ENCODE data around the gene QSOX2. TPM values are rescaled to one million over a fixed set of nuclear protein-coding genes. Genes with fewer than 3 reads are reported as not detected.

The QSOX2 gene
- total RNA-seq, 3 donors from 2014 or later (not counting 1 experiment from before 2014, with no cell fraction given), result 10.8 to 16.7 (median 16.6) TPM

DNA sequence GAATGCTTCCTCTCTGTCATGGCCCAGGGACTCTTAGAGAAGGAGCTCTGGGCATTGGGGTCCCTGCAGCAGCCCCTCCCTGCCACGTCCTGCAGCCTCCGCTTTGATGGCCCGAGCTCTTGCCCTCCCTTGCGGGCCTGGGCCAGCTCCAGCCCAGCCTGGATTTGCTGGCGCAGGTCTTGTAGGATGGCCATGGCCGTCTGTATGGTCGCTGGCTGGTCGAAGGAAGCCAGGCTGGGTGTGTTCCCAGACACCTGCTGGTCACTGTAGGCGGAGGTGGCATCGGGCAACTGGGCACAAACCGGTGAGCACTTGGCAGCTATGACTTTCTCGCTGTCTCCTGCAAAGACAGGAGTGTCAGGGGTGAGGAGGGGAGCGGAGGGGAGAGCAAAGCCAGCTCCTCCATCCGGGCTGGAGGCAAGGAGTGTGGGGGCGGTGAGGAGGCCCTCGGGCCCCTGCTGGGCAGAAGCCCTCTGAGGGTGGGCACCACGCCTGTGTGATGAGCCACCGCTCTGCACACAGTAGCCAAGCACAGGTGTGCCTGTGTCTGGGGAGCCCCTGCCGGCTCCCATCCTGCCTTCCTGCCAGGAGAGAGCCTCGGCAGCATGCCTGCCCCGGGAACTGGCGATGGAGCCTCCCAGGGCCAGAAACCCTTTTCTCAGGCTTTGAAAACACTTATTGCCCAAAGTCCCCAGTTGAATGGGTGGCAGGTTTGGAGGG is 45.9 kb upstream of the QSOX2 start:
- ATAC-seq (no peak), DNase-seq (no peak)
- H3K4me1 Mint-ChIP-seq, result no peaks in the 10 kb centered on the region
- H3K27me3 ChIP-seq (ENCODE audit: control insufficient read depth, insufficient read depth, low read length), result no peaks in the 10 kb centered on the region
- no peak overlapping the region for H3K27ac Mint-ChIP-seq
- no peaks in the 10 kb centered on the region for H3K9me3 Mint-ChIP-seq
- no peaks in the 10 kb centered on the region for H3K4me1 ChIP-seq (ENCODE audit: control insufficient read depth, insufficient read depth, low read length)
- TF ChIP-seq, protein P1, sequence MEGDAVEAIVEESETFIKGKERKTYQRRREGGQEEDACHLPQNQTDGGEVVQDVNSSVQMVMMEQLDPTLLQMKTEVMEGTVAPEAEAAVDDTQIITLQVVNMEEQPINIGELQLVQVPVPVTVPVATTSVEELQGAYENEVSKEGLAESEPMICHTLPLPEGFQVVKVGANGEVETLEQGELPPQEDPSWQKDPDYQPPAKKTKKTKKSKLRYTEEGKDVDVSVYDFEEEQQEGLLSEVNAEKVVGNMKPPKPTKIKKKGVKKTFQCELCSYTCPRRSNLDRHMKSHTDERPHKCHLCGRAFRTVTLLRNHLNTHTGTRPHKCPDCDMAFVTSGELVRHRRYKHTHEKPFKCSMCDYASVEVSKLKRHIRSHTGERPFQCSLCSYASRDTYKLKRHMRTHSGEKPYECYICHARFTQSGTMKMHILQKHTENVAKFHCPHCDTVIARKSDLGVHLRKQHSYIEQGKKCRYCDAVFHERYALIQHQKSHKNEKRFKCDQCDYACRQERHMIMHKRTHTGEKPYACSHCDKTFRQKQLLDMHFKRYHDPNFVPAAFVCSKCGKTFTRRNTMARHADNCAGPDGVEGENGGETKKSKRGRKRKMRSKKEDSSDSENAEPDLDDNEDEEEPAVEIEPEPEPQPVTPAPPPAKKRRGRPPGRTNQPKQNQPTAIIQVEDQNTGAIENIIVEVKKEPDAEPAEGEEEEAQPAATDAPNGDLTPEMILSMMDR (IDR thresholded peaks at IDR 0.05), result no peak
- no peaks in the 10 kb centered on the region for H3K27me3 Mint-ChIP-seq (ENCODE audit: low read depth in 2 of 2)
- WGBS (ENCODE audit: insufficient coverage), result 95% methylated on average over 22 of the region's 22 CpGs
- no peak overlapping the region for H3K27ac ChIP-seq (ENCODE audit: low read length)
- intact Hi-C loops (cut with micrococcal nuclease), result no loop called here
- H3K36me3 ChIP-seq (ENCODE audit: control insufficient read depth, insufficient read depth, low read length), result no peaks in the 10 kb centered on the region
- no peak overlapping the region for H3K4me3 ChIP-seq (ENCODE audit: low read length)
- H3K9me3 ChIP-seq (ENCODE audit: control insufficient read depth, insufficient read depth, low read length), result no peaks in the 10 kb centered on the region
- no peaks in the 10 kb centered on the region for H3K36me3 Mint-ChIP-seq
- no peak overlapping the region for H3K4me3 Mint-ChIP-seq

- H3K27ac ChIP-seq (ENCODE audit: low read length), result no peak overlapping the region
- no peaks in the 10 kb centered on the region for H3K9me3 ChIP-seq (ENCODE audit: control insufficient read depth, insufficient read depth, low read length)
- no peak overlapping the region for H3K27ac Mint-ChIP-seq
- H3K4me1 ChIP-seq (ENCODE audit: control insufficient read depth, insufficient read depth, low read length), result no peaks in the 10 kb centered on the region
- H3K36me3 ChIP-seq (ENCODE audit: control insufficient read depth, insufficient read depth, low read length), result no peaks in the 10 kb centered on the region
- 95% methylated on average over 31 of the region's 31 CpGs for WGBS (ENCODE audit: insufficient coverage)
- H3K9me3 Mint-ChIP-seq, result no peaks in the 10 kb centered on the region
- DNase-seq (no peak), ATAC-seq (no peak)
- no peaks in the 10 kb centered on the region for H3K27me3 ChIP-seq (ENCODE audit: control insufficient read depth, insufficient read depth, low read length)
- H3K4me3 ChIP-seq (ENCODE audit: low read length), result no peak overlapping the region
- TF ChIP-seq, protein P1 (IDR thresholded peaks at IDR 0.05), result no peak
- H3K4me3 Mint-ChIP-seq, result no peak overlapping the region
- no peaks in the 10 kb centered on the region for H3K27me3 Mint-ChIP-seq (ENCODE audit: low read depth in 2 of 2)
- intact Hi-C loops (cut with micrococcal nuclease), result no loop called here
- H3K36me3 Mint-ChIP-seq, result no peaks in the 10 kb centered on the region
- no peaks in the 10 kb centered on the region for H3K4me1 Mint-ChIP-seq
Measured at GRCh38 chr9:136290508-136291000, 44.9 kb upstream of the QSOX2 start.

DNA sequence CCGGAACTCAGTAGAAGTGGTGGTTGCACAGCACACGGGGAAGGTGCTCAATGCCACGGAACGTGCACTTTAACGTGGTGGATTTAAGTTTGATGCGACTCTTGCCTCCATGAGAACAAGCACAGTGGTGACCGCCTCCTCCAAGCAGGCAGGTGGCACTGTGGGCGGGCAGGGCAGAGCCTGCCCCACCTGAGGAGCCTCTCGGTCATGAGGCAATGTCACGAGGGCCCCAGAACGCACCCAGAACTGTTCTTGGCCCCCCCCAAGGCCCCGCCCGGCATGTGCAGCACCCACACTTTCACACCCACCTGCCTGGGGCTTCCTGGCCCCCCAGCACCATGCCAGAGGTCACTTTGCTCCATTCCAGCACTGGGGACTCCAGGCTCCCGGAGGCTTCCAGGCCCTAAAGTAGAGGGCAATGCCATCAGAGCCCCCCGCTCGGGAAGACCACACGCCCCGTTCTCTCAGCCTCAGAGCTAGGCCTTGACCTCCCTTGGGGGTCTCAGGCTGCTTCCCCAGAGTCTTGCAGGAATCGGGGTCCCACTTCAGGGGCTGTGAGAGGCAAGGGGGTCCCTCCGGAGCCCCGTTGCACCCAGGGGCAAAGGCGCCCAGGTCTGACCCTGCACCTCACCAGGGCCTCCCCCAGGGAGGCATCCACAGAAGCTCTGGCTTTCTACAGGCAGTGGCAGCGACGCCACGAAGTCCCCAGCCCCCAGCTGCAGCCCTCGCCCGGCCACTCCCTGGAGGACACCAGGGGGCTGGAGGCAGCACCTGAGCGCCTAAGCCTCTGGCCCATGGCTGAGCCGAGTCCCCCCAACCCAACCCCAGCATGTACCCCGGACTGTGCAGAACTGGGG is 44.3 kb upstream of the QSOX2 start:
- Histone ChIP-seq H3K27ac (ENCODE audit: low read length) (no peak overlapping the region), H3K9me3 (ENCODE audit: control insufficient read depth, insufficient read depth, low read length) (no peaks in the 10 kb centered on the region), H3K36me3 (ENCODE audit: control insufficient read depth, insufficient read depth, low read length) (no peaks in the 10 kb centered on the region), H3K4me3 (ENCODE audit: low read length) (no peak overlapping the region), H3K27me3 (ENCODE audit: control insufficient read depth, insufficient read depth, low read length) (no peaks in the 10 kb centered on the region), H3K4me1 (ENCODE audit: control insufficient read depth, insufficient read depth, low read length) (no peaks in the 10 kb centered on the region)
- no peak for ATAC-seq
- Mint-ChIP-seq H3K4me1 (no peaks in the 10 kb centered on the region), H3K27ac (no peak overlapping the region), H3K4me3 (no peak overlapping the region), H3K36me3 (no peaks in the 10 kb centered on the region), H3K27me3 (ENCODE audit: low read depth in 2 of 2) (no peaks in the 10 kb centered on the region), H3K9me3 (no peaks in the 10 kb centered on the region)
- DNase-seq, result no peak
- intact Hi-C loops (cut with micrococcal nuclease), result no loop called here
- TF ChIP-seq, protein P1 (IDR thresholded peaks at IDR 0.05), result no peak
- 92% methylated on average over 30 of the region's 30 CpGs for WGBS (ENCODE audit: insufficient coverage)
